HG02852 (cell line): ENCODE measurements around the gene CAV2.

Experiments used
- ATAC-seq: cut with Tn5 transposase; IDR thresholded peaks from one replicate; pipeline ENCODE4 v1.9.1; 2021; ENCODE audit warnings: mild to moderate bottlenecking, moderate library complexity; ENCODE audit not compliant: unreplicated experiment

Gene CAV2

DNA sequence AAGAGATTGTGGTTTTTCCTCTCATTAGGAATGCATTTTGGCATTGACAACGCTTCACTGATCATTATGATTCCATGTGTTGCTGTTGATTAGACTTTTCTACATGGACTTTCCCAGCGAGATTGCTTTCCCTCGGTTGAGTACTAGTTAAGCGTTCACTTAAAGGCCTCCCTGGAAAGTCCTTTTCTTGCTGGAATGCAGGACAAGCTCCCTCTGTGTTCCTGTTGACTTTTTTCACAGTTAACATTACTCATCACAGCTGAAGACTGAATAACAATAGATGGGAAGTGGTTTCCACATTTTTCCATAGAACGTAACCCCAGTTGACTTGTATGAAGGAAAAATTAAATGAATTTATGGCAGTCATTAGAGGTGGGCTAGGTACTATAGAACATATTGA lies 22.7 kb downstream of the CAV2 start:
- ATAC-seq = no peak

GRCh38 chr7:116524221-116524608 lies 24.7 kb downstream of the CAV2 start:
- ATAC-seq = no peak

GRCh38 chr7:116524609-116525297 lies 25.2 kb downstream of the CAV2 start, which contains the start of gene CAV1:
TSS of gene CAV1 (plus strand) at chr7:116525036. CDS start at chr7:116525063, 27 bp downstream.
- no peak for ATAC-seq

- ATAC-seq = peak; percentile 32
These were observed 25.9 kb downstream of the CAV2 start for GRCh38 chr7:116525298-116525912.

DNA sequence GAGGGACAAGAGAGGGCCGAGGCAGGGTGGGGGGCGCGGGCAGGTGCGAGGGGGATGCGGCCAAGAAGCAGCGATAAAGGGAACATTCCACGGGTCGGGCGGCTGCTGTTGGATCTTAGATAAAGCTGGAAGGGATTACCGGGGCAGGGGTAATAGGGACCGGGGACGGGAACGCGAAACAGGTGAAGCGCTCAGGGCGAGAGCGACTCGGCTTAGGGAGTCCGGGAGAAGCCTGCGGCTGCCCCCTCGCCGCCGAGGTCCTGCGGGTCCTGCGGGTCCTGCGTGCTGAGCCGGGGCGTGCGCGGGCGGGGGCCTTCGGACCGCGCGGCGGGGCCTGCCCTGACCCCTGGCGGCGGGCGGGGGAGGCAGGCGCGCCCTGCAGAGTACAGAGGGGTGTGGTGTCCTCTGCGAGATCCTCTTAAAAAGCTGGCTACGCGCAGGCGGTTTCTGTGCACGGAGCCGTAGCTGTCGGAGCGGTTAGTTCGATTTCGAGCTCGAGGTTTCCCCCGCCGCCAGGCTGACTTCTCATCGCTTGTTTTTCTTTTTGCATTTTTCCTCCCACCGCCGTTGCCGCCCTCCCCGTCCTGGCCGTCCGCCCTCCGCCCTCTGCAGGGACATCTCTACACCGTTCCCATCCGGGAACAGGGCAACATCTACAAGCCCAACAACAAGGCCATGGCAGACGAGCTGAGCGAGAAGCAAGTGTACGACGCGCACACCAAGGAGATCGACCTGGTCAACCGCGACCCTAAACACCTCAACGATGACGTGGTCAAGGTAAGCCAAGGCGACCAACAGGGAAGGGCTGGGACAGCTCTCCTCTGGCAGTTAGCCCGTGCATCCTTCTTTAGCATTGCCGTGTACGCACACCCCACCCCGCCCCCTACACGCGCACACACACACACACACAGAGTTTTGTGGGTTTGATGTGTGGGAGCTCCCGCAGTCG lies 26.6 kb downstream of the CAV2 start:
- peak; percentile 94 for ATAC-seq

DNA sequence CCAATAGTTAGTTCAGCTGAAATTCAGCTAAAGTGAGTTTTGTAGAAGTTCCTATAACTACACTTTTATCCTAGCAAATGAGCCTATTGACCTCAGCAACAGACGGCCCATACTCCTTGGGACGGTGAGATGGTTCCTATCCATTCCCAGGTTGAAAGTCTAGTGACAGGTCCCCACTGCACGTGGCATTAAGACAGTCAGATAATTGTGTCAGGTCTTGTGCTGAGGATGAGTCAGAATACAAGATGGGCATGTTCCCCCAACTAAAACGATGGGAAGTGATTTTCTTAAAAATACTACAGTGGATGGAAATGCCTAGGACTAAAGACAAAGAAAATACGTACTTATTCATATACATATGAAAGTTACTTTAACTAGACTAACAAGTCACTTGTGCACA lies 27.4 kb downstream of the CAV2 start:
- no peak for ATAC-seq

GRCh38 chr7:116527521-116527920 lies 28.0 kb downstream of the CAV2 start:
- no peak for ATAC-seq

- ATAC-seq = no peak
These were observed 28.7 kb downstream of the CAV2 start for GRCh38 chr7:116528008-116528789.

- no peak for ATAC-seq
These were observed 29.7 kb downstream of the CAV2 start for GRCh38 chr7:116529250-116529649.

DNA sequence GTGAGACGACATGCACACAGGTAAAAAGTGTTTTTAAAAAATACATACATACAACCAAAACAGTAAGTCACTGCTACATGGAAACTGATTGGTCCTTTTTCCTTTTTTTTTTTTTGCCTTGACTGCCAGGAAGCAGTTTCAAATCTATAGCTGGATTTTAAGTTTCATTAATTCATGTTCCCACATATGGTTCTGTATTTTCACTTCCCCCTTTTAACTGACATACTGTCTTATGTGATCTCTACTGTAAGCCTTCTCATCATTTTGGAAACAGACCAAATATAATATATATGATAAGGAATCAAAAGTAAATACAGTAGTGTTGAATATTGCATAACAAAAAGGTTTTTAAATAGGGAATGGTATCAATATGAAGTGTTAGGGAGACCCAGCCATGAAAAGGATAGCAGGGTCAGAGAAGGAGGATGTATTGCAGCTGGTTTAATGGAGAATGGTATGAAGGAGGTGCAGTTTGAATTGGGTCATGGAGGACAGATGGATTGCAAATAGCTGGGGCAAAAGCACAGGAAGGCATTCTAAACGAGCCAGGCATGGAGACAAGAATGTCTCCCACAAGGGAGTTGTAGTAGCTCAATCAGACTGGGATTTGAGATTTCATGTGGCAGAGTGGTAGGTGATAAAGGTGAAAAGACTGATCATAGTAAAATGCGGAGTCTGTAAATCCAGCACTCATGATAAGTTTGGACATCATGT lies 30.7 kb downstream of the CAV2 start:
- ATAC-seq = no peak

GRCh38 chr7:116532102-116532688 lies 32.7 kb downstream of the CAV2 start:
- ATAC-seq = no peak

DNA sequence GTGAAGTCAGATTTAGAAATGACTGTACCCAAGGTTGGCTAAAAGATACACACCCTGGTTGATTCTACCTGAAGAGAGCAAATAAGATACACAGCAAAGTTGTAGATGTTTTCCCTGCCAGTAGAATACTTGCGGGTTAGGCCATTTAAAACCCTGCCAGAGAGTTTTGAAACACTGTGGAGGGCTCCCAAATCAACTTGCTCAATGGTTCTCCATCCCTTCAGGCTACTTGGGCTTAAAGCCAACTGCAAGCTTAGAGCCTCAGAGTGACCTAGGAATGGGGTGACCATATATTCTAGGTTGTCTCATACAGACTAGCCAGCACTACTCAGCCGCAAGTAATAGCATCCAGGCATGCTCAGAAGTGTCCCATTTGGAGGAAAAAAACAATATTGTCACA lies 35.3 kb downstream of the CAV2 start:
- no peak for ATAC-seq

GRCh38 chr7:116535416-116535815 lies 35.9 kb downstream of the CAV2 start:
- ATAC-seq = no peak

DNA sequence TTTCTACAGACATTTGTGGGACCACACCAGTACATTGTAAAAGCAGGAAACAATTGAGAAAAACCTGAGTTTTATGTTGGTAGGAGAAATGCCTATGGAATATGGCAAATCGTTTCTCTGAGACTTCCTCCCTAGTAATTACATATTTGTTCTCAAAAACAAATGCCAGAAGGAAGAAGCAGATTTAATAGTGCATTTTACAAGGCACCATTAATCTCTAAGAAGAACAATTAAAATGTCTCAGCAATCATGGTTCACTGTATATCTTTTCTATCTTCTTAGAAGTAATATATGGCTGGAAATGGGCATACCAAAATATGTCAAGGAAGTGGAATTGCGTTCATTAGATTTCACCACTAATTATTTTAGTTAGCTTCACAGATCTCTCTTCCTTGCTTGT lies 38.6 kb downstream of the CAV2 start:
- no peak for ATAC-seq

DNA sequence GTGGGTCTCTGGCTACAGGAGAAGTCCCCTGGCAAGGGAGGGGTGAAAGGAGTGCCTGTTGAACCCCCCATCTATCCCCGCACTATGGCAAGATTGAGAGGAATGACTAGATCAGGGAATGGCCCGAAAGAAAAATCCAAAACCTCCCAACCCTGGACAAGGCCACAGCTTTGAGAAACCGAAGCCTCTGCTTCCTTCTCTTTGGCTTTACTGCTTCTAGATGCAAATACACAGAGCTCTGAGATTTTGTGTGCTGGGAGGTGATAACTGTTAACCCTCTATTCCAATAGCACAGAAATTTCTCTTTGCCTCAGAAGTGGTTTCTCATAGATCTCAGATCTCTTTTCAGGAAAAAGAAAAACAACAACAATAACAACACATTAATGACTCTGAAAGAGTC lies 40.3 kb downstream of the CAV2 start:
- no peak for ATAC-seq

DNA sequence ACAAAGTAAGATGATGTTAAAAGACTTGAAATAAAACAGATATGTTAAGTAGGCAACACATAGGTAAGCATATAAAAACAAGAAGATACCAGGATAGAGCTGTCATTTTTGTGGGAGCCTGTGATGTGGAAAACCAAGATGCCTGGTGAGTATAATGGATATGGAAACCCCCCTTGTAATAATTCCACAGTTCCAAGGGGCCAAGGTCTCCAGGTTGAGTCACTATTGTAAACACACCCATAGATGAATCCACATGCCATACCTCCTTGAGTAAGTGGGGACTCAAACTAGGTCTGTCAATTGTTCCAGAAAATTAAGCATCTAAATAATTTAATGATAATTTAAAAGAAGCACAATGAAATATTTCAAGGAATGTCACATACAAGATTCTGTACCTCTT lies 41.2 kb downstream of the CAV2 start:
- no peak for ATAC-seq

DNA sequence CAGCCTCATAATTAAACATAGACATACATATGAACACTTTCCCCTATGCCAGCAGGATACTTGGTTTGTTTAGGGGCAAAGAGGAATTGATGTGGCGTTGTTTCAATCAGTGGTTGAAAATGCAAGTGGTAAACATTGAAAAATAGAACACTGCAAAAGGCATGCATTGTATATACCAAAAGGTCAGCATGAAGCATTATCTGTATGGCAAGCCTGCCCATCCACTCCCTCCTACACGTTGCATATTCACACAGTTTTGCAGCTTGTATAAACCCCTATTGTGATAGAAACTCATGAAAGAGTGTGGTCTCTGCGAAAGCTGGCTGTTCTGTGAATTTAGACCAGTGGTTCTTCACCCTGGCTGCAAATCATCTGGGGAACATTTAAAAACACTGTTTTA lies 42.4 kb downstream of the CAV2 start:
- ATAC-seq = no peak

- no peak for ATAC-seq
These were observed 43.1 kb downstream of the CAV2 start for GRCh38 chr7:116542618-116543017.

DNA sequence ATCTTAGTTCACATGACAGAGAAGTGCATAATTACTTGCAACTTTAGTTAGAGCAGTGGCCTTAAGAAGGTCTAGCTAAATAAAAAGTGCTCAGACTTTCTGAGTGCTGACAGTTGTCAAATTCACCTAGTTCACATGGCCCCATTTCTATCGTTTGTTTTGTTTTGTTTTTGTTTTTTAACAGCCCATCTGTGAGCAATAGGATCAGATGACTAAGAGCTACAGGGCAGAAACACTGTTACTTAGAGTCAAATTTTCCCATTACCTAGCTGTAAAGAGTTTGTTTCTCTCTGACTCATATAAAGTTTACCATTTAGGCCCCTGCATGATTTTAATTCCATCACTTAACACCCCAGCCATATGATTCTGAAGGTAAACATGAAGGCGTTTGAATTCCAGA lies 44.1 kb downstream of the CAV2 start:
- no peak for ATAC-seq

- ATAC-seq = no peak
These were observed 44.9 kb downstream of the CAV2 start for GRCh38 chr7:116544487-116544886.
